Nephron progenitor cell (in vitro differentiated cells): ENCODE data around the gene FBLN5.

Experiments used
- DNase-seq: peaks from one replicate; pipeline ENCODE4 v3.0.0; 2021
- H3K27ac Mint-ChIP-seq: 2 replicates; pipeline ENCODE4 v1.8.0; 2021; ENCODE audit warnings: mild to moderate bottlenecking, moderate library complexity, mixed read lengths
- H3K27me3 Mint-ChIP-seq: 2 replicates; pipeline ENCODE4 v1.8.0; 2021; ENCODE audit warnings: mild to moderate bottlenecking, low read depth, mixed read lengths; ENCODE audit not compliant: poor library complexity
- H3K36me3 Mint-ChIP-seq: 2 replicates; pipeline ENCODE4 v1.8.0; 2021; ENCODE audit warnings: low read depth, mixed read lengths
- H3K4me1 Mint-ChIP-seq: 2 replicates; pipeline ENCODE4 v1.8.0; 2021; ENCODE audit warnings: mixed read lengths
- H3K4me3 Mint-ChIP-seq: 2 replicates; pipeline ENCODE4 v1.8.0; 2021; ENCODE audit warnings: mild to moderate bottlenecking, moderate library complexity, mixed read lengths
- H3K9me3 Mint-ChIP-seq: 2 replicates; pipeline ENCODE4 v1.8.0; 2021; ENCODE audit warnings: mild to moderate bottlenecking, moderate library complexity, mixed read lengths
- CTCF ChIP-seq: fragments of 200-600 bp; sonication (generic); IDR thresholded peaks from 2 replicates; pipeline ENCODE4 v1.5.0; 2021; ENCODE audit warnings: antibody characterized with exemption

Gene FBLN5

GRCh38 chr14:91889477-91890211 lies 57.9 kb downstream of the FBLN5 start:
- Mint-ChIP-seq H3K4me3 (no peak overlapping the region), H3K36me3 (no peaks in the 10 kb centered on the region), H3K27me3 (peaks cover 4% of the 10 kb centered on the region), H3K27ac (no peak overlapping the region), H3K9me3 (no peaks in the 10 kb centered on the region), H3K4me1 (peaks cover 6% of the 10 kb centered on the region)
- TF ChIP-seq CTCF: no peak
- no peak for DNase-seq

- DNase-seq: no peak
- no peak for TF ChIP-seq CTCF
- no peak overlapping the region for H3K4me3 Mint-ChIP-seq
- H3K9me3 Mint-ChIP-seq: no peaks in the 10 kb centered on the region
- no peak overlapping the region for H3K27ac Mint-ChIP-seq
- H3K4me1 Mint-ChIP-seq: peaks cover 14% of the 10 kb centered on the region
- H3K27me3 Mint-ChIP-seq: peaks cover 4% of the 10 kb centered on the region
- H3K36me3 Mint-ChIP-seq: no peaks in the 10 kb centered on the region
These were observed 58.6 kb downstream of the FBLN5 start for GRCh38 chr14:91888641-91889476.

GRCh38 chr14:91886961-91887360 lies 60.5 kb downstream of the FBLN5 start:
- peaks cover 32% of the 10 kb centered on the region for H3K4me1 Mint-ChIP-seq
- no peak overlapping the region for H3K4me3 Mint-ChIP-seq
- no peak for DNase-seq
- H3K36me3 Mint-ChIP-seq: no peaks in the 10 kb centered on the region
- no peak for TF ChIP-seq CTCF
- no peak overlapping the region for H3K27ac Mint-ChIP-seq
- peaks cover 9% of the 10 kb centered on the region for H3K27me3 Mint-ChIP-seq
- no peaks in the 10 kb centered on the region for H3K9me3 Mint-ChIP-seq

- H3K27me3 Mint-ChIP-seq: peaks cover 9% of the 10 kb centered on the region
- H3K27ac Mint-ChIP-seq: no peak overlapping the region
- peaks cover 38% of the 10 kb centered on the region for H3K4me1 Mint-ChIP-seq
- H3K9me3 Mint-ChIP-seq: no peaks in the 10 kb centered on the region
- no peak overlapping the region for H3K4me3 Mint-ChIP-seq
- DNase-seq: no peak
- H3K36me3 Mint-ChIP-seq: no peaks in the 10 kb centered on the region
- TF ChIP-seq CTCF: no peak
These were observed 61.7 kb downstream of the FBLN5 start for GRCh38 chr14:91885839-91886238.

GRCh38 chr14:91885113-91885712 lies 62.3 kb downstream of the FBLN5 start:
- H3K4me1 Mint-ChIP-seq: peaks cover 38% of the 10 kb centered on the region
- H3K4me3 Mint-ChIP-seq: no peak overlapping the region
- no peak for TF ChIP-seq CTCF
- H3K9me3 Mint-ChIP-seq: no peaks in the 10 kb centered on the region
- no peaks in the 10 kb centered on the region for H3K36me3 Mint-ChIP-seq
- DNase-seq: no peak
- peaks cover 9% of the 10 kb centered on the region for H3K27me3 Mint-ChIP-seq
- no peak overlapping the region for H3K27ac Mint-ChIP-seq
